Keratinocyte (primary cell): ENCODE measurements around the gene PRDM11.

Experiments used
- EZH2 ChIP-seq: IDR thresholded peaks from one replicate; pipeline ENCODE4 v1.6.1; 2012; ENCODE audit warnings: inconsistent platforms, mild to moderate bottlenecking, low read length, moderate library complexity
- TF ChIP-seq, protein P1 (sequence below), 3 experiments: IDR thresholded peaks in 1 of 3; conservative IDR thresholded peaks in 1 of 3; optimal IDR thresholded peaks in 1 of 3; 2 replicates in 2 of 3; 3 replicates in 1 of 3; pipeline versions ENCODE3 to v1.5.1; 2011; ENCODE audit warnings: low read length in 3 of 3, mild to moderate bottlenecking in 3 of 3, moderate library complexity in 2 of 3, control low read depth in 1 of 3, inconsistent platforms in 1 of 3; ENCODE audit not compliant: insufficient read depth in 2 of 3; ENCODE audit errors: extremely low read depth in 1 of 3

DNA sequence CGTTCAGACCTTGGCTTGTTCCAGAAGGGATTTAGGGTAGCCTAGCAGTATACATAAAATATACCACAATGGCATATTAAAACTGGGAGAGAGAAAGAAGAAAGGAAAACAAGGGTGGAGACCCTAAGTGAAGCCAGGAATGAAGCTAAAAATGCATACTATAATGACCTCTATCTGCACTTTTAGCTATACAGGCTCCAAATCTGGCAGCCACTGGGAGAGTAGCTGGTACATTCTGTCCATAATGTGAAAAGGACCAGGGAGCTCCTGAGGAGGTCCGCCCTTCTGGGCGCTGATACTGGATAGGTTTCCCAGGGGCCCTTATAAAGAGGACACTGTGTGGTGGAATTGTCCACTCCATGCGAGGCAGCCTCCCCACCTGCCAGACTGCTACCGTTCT is 42.8 kb downstream of the PRDM11 start:
- TF ChIP-seq, protein P1, sequence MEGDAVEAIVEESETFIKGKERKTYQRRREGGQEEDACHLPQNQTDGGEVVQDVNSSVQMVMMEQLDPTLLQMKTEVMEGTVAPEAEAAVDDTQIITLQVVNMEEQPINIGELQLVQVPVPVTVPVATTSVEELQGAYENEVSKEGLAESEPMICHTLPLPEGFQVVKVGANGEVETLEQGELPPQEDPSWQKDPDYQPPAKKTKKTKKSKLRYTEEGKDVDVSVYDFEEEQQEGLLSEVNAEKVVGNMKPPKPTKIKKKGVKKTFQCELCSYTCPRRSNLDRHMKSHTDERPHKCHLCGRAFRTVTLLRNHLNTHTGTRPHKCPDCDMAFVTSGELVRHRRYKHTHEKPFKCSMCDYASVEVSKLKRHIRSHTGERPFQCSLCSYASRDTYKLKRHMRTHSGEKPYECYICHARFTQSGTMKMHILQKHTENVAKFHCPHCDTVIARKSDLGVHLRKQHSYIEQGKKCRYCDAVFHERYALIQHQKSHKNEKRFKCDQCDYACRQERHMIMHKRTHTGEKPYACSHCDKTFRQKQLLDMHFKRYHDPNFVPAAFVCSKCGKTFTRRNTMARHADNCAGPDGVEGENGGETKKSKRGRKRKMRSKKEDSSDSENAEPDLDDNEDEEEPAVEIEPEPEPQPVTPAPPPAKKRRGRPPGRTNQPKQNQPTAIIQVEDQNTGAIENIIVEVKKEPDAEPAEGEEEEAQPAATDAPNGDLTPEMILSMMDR (optimal IDR thresholded peaks at IDR 0.05 in 1 of 3, IDR thresholded peaks at IDR 0.05 in 1 of 3, conservative IDR thresholded peaks at IDR 0.05 in 1 of 3; ENCODE audit: extremely low read depth in 1 of 3, insufficient read depth in 2 of 3, low read length in 3 of 3) = no peak
- no peak for TF ChIP-seq EZH2
